D341Med (cell line): ENCODE data around the gene GAB2.
"Not testable (repeated sequence)": the region's sequence is repeated elsewhere in the genome, so short reads cannot be mapped to it uniquely, and the experiment has no call there.

ENCODE experiments used
- DNase-seq: peaks from one replicate; pipeline ENCODE4 v3.0.0; 2012; ENCODE audit warnings: low spot score

The GAB2 gene

GRCh38 chr11:78274739-78275138 lies 142.9 kb downstream of the GAB2 start:
- DNase-seq: no peak

DNA sequence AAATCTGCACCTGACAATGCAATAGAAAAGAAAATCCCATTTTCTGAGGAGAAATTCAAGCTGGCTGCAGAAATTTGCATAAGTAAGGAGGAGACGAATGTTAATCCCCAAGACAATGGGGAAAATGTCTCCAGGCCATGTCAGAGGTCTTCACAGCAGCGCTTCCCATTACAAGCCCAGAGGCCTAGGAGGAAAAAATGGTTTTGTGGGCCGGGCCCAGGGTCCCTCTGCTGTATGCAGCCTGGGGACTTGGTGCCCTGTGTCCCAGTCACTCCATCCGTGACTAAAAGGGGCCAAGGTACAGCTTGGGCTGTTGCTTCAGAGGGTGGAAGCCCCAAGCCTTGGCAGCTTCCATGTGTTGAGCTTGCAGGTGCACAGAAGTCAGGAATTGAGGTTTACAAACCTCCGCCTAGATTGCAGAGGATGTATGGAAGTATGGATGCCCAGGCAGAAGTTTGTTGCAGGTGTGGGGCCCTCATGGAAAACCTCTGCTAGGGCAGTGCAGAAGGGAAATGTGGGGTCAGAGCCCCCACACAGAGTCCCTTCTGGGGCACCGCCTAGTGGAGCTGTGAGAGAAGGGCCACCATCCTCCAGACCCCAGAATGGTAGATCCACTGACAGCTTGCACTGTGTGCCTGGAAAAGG lies 144.9 kb downstream of the GAB2 start:
- DNase-seq: not testable (repeated sequence)

GRCh38 chr11:78271801-78272200 lies 145.8 kb downstream of the GAB2 start:
- not testable (repeated sequence) for DNase-seq

- no peak for DNase-seq
Measured at GRCh38 chr11:78270971-78271370, 146.6 kb downstream of the GAB2 start.

DNA sequence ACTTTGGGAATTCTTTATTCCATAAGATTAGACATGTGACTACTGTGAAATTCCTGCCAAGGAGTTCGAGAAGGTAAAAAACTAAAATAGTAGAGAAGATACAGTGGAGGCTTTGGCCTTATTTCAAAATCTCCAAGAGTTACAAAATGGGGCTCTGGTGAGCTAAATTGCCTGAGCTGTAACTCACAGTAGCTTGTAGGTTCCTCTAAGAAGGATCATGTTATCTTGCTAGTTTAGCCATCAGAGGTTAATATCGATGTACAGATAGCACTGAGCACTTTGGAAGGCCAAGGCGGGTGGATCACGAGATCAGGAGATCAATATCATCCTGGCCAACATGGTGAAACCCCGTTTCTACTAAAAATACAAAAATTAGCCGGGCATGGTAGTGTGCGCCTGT lies 147.8 kb downstream of the GAB2 start:
- no peak for DNase-seq

GRCh38 chr11:78268591-78269410 lies 148.8 kb downstream of the GAB2 start:
- DNase-seq: no peak

- no peak for DNase-seq
Measured at GRCh38 chr11:78266451-78266850, 151.2 kb downstream of the GAB2 start.

DNA sequence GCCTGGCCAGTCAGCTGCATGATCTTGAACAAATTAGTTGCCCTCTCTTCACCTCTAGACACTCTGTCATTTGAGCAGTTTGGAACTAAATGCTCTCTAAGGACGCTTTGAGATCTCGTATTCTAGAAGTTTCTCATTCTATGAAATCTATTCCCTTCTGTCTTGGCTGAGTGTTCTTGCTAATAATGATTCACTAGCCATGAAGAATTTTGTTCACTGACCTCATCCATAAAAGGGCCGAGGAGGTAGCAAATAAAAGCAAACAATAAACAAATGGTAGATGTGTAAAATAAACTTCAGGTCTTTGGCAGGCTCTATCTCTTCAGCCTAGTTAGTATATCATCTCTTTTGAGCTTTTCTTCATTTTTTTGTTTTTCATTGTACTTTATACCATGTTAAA lies 152.3 kb downstream of the GAB2 start:
- no peak for DNase-seq

- DNase-seq: no peak
Measured at GRCh38 chr11:78262691-78263090, 154.9 kb downstream of the GAB2 start.

DNA sequence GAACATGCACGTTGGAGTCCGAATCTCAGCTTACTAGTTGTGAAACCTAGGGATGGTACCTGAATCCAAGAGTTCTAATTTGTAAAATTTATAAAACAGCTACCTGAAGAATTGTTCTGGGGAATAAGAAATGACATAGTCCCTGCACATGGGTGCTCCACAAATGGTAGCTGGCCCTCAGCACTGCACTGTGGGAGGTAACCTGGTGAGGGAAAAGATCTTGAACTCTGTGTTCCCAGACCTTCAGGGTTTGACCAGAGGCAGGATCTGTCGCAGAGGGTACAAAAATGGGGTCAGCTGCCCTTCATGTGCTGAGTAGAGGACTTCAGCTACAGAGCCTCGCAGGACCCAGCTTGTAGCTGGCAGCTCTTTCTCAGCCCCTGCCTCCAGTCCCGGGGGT lies 155.4 kb downstream of the GAB2 start:
- DNase-seq: no peak

DNA sequence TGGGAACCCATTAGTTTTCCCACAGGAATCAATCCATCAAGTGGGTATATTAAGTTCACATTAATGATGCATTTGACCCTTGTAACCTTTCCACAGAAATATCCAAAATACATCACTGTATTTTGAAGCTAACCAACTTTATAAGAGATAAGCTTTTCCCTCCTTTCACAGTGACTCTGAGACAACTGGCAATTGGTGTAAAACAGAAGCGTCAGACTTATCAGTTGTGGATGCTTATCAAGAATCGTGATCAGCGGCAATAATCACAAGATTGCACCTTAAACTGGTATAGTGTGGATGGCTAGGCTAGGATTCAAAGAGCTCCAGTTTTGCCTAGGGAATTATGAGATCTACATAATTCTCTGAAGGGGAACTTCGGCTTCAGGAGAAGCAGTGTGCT lies 155.8 kb downstream of the GAB2 start:
- DNase-seq: no peak

DNA sequence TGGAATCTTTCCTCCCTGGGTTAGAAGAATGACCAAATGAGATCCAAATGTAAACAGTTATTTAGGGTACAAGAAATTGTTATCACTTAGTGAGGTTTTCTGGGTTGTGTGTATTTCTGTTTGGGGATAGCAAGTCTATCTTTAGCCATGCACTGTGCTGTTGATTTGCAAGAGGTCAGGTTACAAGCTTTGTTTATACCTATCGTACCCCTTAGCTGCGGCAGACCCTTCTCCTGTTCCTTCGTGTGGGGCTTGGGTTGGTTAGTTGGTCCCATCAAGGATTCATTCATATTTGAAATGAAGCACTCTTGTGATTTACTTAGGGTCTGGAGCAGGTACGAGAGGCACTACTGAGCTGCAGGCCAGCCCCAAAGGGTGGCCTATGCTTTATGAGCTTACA lies 156.3 kb downstream of the GAB2 start:
- no peak for DNase-seq

DNA sequence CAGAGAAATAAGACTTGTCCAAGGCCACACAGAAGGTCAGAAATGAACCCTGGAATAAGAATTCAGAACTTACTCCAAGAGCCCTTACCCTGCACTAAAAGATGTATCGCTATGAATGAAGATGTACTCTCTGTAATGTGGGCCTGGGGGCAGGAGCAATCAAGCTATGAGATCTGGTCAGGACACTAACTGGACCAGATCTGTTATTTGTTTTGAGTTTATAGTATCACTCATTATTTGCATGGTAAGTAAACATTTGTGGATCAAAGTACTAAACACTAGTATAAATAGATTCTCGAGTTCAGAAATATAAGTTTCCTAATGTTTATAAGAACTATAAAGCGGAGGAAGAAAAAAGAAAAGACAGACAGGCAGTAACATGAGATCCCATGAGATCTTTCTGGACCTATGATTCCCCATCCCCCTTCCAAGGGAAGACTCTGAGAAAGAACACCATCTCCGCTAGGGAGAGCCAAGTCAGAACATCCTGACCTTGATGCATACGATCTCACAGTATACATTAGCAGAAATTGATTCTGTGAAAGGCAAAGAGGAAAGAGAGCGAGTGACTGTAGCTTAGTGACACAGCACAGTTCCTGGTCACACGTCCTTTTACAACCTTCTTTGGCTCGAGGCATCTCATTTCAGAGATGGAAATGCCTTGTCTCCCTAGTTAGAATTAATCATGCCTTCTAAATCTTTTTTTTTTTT lies 157.7 kb downstream of the GAB2 start:
- no peak for DNase-seq

GRCh38 chr11:78257654-78258053 lies 160.0 kb downstream of the GAB2 start:
- no peak for DNase-seq

DNA sequence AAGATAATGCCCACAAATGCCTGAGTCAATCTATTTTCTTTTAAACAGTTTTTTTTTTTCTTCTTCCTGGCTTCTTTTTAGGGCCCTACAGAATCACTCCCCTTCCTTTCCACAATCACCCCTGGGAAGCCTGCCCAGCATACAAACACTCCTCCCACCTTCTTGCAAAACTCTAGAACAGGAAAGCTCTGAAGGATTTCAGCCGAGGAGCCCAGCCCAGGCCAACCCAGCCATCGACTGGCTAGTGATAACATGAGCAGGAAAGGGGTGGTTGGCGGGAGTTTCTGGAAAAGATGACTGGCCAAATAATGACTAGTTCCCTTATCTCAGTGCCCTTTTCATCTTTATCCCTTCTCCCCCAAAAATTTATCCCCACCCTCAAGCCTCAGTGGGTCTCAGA lies 160.7 kb downstream of the GAB2 start:
- DNase-seq: no peak

DNA sequence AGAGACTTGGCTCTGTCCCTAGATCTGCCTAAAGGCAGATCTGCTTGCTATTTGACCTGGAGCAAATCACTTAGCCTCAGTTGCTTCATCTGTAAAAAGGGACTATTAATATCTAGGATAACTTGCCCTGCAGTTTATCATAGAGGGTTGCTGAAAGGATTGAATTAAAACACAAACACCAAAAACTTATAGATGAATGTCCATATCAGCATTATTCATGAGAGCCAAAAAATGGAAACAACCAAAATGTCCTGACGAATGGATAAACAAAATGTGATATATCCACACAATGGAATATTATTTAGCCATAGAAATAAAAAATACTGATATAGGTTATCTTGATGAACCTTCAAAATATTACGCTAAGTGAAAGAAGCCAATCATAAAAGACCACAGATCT lies 161.7 kb downstream of the GAB2 start:
- no peak for DNase-seq

GRCh38 chr11:78254268-78254667 lies 163.4 kb downstream of the GAB2 start:
- DNase-seq: no peak

DNA sequence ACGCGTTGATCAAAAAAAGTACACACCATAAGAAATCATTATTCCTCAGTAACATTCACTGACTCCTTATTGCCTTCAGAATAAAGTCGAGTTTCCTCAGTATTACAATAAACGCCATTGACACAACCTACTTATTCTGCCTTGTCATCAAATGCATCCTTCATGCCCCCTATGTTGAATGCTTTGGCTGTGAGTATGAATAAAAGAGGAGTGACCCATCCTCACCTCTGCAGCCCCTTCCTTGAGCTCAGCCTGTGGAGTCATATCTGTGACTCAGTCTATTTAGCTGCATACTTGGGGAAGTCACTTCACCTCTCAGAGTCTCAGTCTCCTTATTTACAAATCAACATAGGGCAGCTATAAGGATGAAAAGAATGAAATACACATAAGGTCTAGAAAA lies 163.8 kb downstream of the GAB2 start:
- no peak for DNase-seq

DNA sequence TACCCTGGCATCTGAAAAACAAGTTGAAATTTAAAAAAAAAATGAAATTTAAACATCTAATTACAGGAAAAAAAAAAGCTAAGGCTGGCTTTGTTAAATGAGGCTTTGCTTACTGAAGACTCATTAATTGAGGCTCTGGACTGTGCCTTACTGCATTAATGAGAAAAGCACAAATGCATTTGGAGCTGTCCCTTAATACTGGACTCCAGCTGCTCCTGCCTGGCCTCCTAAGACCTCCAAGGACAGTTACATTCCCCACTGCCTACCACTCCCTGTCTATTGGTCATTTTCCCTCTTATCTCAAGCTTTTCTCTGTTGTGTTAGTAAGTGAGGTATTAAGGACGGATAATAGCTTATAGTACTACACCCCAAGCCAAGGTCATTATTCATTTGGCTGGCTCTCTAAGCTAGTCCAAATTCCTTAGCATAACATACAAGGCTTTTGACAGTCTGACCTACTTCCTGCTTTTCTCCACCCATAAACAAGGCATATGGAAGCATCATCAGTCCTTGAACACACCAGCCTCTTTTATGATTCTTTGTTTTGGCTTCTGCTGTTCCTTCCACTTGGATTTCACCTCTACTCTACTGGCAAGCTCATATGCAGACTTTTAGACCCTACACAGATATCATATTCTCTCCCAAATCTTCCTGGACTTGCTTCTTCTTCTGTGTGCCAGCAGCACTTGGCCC lies 166.4 kb downstream of the GAB2 start:
- no peak for DNase-seq

- no peak for DNase-seq
Measured at GRCh38 chr11:78250099-78250498, 167.5 kb downstream of the GAB2 start.

DNA sequence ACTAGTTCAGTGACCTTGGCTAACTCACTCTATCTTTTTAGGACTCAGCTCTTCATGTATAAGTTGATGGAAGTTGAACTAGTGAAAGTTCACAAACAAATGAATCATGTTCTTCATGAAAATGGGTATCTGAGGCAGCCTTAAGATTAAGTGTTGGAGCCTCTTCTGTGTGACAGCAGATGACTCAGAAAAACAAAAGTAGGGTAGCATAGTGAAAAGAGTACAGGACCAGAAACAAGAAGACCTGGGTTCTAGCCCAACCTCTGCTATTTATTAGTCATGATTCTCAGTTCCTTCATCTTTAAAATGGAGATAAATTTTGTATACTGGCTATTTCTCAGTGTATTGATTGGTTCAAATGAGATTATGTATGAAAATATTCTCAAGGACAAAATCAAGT lies 168.7 kb downstream of the GAB2 start:
- no peak for DNase-seq

GRCh38 chr11:78248191-78248590 lies 169.4 kb downstream of the GAB2 start:
- no peak for DNase-seq
